ENCODE measurements around the gene PROCR. TPM values are rescaled to one million over a fixed set of nuclear protein-coding genes. Genes with fewer than 3 reads are reported as not detected.

The PROCR gene
- total and polyA plus RNA-seq, 9 of the 15 experiments (the other 6 are each of a cell fraction or from before 2014, with no cell fraction given): 1.6 to 7.1 (median 4.0) TPM

- peak; percentile 23; the same call in 1 of the 2 replicates for TF ChIP-seq MGA (IDR thresholded peaks at IDR 0.05)
- TF ChIP-seq ARID1B (IDR thresholded peaks at IDR 0.05): peak; percentile 45; the same call in 1 of the 2 replicates
- TF ChIP-seq PKNOX1 (IDR thresholded peaks at IDR 0.05): peak; percentile 90
- TF ChIP-seq NFE2 (IDR thresholded peaks at IDR 0.05; ENCODE audit: low read depth): peak; percentile 84
- TF ChIP-seq MAFK (IDR thresholded peaks at IDR 0.05; ENCODE audit: low read length): peak; percentile 17; the same call in 1 of the 2 replicates
- 0 out of 2 replicates have a peak, but pooled peaks have one; percentile 20 for TF ChIP-seq GATA2 (CRISPR knock-in tag; IDR thresholded peaks at IDR 0.05)
- TF ChIP-seq MAFF (IDR thresholded peaks at IDR 0.05; ENCODE audit: low read length): 0 out of 2 replicates have a peak, but pooled peaks have one; percentile 3
- TF ChIP-seq SPI1 (IDR thresholded peaks at IDR 0.05; ENCODE audit: borderline replicate concordance, low read depth, low read length): peak; percentile 60; the same call in 1 of the 2 replicates
- peak; percentile 53; the same call in 1 of the 2 replicates for TF ChIP-seq ZBTB33 (CRISPR knock-in tag; IDR thresholded peaks at IDR 0.05)
- TF ChIP-seq C11orf30 (IDR thresholded peaks at IDR 0.05; ENCODE audit: low read depth): peak; percentile 68
- TF ChIP-seq FOXP1 (CRISPR knock-in tag; IDR thresholded peaks at IDR 0.05): 0 out of 2 replicates have a peak, but pooled peaks have one; percentile 46
- peak; percentile 45 for TF ChIP-seq L3MBTL2 (IDR thresholded peaks at IDR 0.05)
- 0 out of 2 replicates have a peak, but pooled peaks have one; percentile 15 for TF ChIP-seq BHLHE40 (IDR thresholded peaks at IDR 0.05; ENCODE audit: low read length)
Measured at GRCh38 chr20:35186691-35187289, 14.9 kb downstream of the PROCR start (continued).
